Measurements from ENCODE around the gene CAMK2D.

CAMK2D gene

GRCh38 chr4:113468165-113469022, 293.1 kb downstream of the CAMK2D start:
- Histone ChIP-seq H3K27ac (peak overlapping the region; percentile 35 to 90 (median 80)), H3K4me3 (no peak overlapping the region)

GRCh38 chr4:113467581-113467980, 294.0 kb downstream of the CAMK2D start:
- Histone ChIP-seq H3K27ac (peak overlapping the region in 19 of 21 experiments; percentile 50 to 86 (median 80)), H3K4me3 (no peak overlapping the region)

GRCh38 chr4:113462286-113462685, 299.3 kb downstream of the CAMK2D start:
- H3K4me3 ChIP-seq: no peak overlapping the region
- no peak overlapping the region for H3K27ac ChIP-seq

- H3K4me3 ChIP-seq: no peak overlapping the region
- H3K27ac ChIP-seq: no peak overlapping the region
Observed at GRCh38 chr4:113461281-113461680, 300.3 kb downstream of the CAMK2D start.

- Histone ChIP-seq H3K27ac (no peak overlapping the region), H3K4me3 (no peak overlapping the region)
Observed at GRCh38 chr4:113457886-113458285, 303.7 kb downstream of the CAMK2D start.

GRCh38 chr4:113457121-113457520, 304.4 kb downstream of the CAMK2D start:
- H3K4me3 ChIP-seq: no peak overlapping the region
- no peak overlapping the region for H3K27ac ChIP-seq

GRCh38 chr4:113455061-113455460, 306.5 kb downstream of the CAMK2D start:
- no peak overlapping the region for H3K4me3 ChIP-seq
- H3K27ac ChIP-seq: peak overlapping the region in 1 of 21 experiments; percentile 16

GRCh38 chr4:113452868-113453620, 308.5 kb downstream of the CAMK2D start:
- no peak overlapping the region for H3K4me3 ChIP-seq
- H3K27ac ChIP-seq: peak overlapping the region in 5 of 21 experiments; percentile 1 to 48 (median 12)

- H3K4me3 ChIP-seq: no peak overlapping the region
- H3K27ac ChIP-seq: peak overlapping the region in 2 of 21 experiments; percentile 3 to 48
Observed at GRCh38 chr4:113452152-113452551, 309.4 kb downstream of the CAMK2D start.

- H3K4me3 ChIP-seq: no peak overlapping the region
- H3K27ac ChIP-seq: peak overlapping the region in 3 of 21 experiments; percentile 15 to 34 (median 17)
Observed at GRCh38 chr4:113450295-113451080, 311.1 kb downstream of the CAMK2D start.

- no peak overlapping the region for H3K4me3 ChIP-seq
- H3K27ac ChIP-seq: peak overlapping the region in 7 of 21 experiments; percentile 17 to 60 (median 33)
Observed at GRCh38 chr4:113449410-113449974, 312.0 kb downstream of the CAMK2D start.

- H3K4me3 ChIP-seq: no peak overlapping the region
Observed at GRCh38 chr4:113447769-113448168, 313.8 kb downstream of the CAMK2D start.

GRCh38 chr4:113447061-113447460, 314.5 kb downstream of the CAMK2D start:
- peak overlapping the region in 11 of 21 experiments; percentile 7 to 82 (median 51) for H3K27ac ChIP-seq
- H3K4me3 ChIP-seq: no peak overlapping the region

More at GRCh38 chr4:113447769-113448168, 313.8 kb downstream of the CAMK2D start:
- peak overlapping the region in 9 of 21 experiments; percentile 7 to 80 (median 38) for H3K27ac ChIP-seq

- Histone ChIP-seq H3K4me3 (no peak overlapping the region), H3K27ac (peak overlapping the region in 17 of 21 experiments; percentile 14 to 89 (median 57))
Observed at GRCh38 chr4:113446019-113446418, 315.5 kb downstream of the CAMK2D start.

- Histone ChIP-seq H3K4me3 (no peak overlapping the region), H3K27ac (peak overlapping the region in 17 of 21 experiments; percentile 14 to 89 (median 57))
Observed at GRCh38 chr4:113445286-113445685, 316.3 kb downstream of the CAMK2D start.

GRCh38 chr4:113444386-113444785, 317.2 kb downstream of the CAMK2D start:
- peak overlapping the region in 8 of 21 experiments; percentile 27 to 89 (median 54) for H3K27ac ChIP-seq
- H3K4me3 ChIP-seq: no peak overlapping the region

GRCh38 chr4:113442826-113443225, 318.7 kb downstream of the CAMK2D start:
- Histone ChIP-seq H3K4me3 (no peak overlapping the region), H3K27ac (no peak overlapping the region)

GRCh38 chr4:113440371-113440770, 321.2 kb downstream of the CAMK2D start:
- Histone ChIP-seq H3K27ac (no peak overlapping the region), H3K4me3 (no peak overlapping the region)

GRCh38 chr4:113438596-113438995, 322.9 kb downstream of the CAMK2D start:
- H3K27ac ChIP-seq: no peak overlapping the region
- no peak overlapping the region for H3K4me3 ChIP-seq

Data from skin epidermis (tissue), 12 donors.